ENCODE results near the gene PEAK1.

PEAK1 gene

GRCh38 chr15:77081971-77082370 lies 337.9 kb downstream of the PEAK1 start:
- DNase-seq = no peak

- DNase-seq = no peak
Observed at GRCh38 chr15:77076323-77076915, 343.5 kb downstream of the PEAK1 start.

- no peak for DNase-seq
Observed at GRCh38 chr15:77075528-77075927, 344.4 kb downstream of the PEAK1 start.

- no peak for DNase-seq
Observed at GRCh38 chr15:77074350-77074749, 345.6 kb downstream of the PEAK1 start.

- DNase-seq = no peak
Observed at GRCh38 chr15:77071305-77072223, 348.3 kb downstream of the PEAK1 start.

- DNase-seq = peak; percentile 96
Observed at GRCh38 chr15:77070495-77071304, 349.2 kb downstream of the PEAK1 start, which contains the start of gene TSPAN3. TSPAN3 (minus strand) TSS chr15:77071109; CDS start chr15:77070954, 155 bp downstream.

- no peak for DNase-seq
Observed at GRCh38 chr15:77070180-77070494, 349.8 kb downstream of the PEAK1 start.

GRCh38 chr15:77069521-77070121 lies 350.3 kb downstream of the PEAK1 start:
- DNase-seq = no peak

- no peak for DNase-seq
Observed at GRCh38 chr15:77068633-77069032, 351.3 kb downstream of the PEAK1 start.

GRCh38 chr15:77067691-77068367 lies 352.1 kb downstream of the PEAK1 start:
- no peak for DNase-seq

GRCh38 chr15:77066971-77067690 lies 352.8 kb downstream of the PEAK1 start:
- no peak for DNase-seq

GRCh38 chr15:77064539-77065308 lies 355.2 kb downstream of the PEAK1 start:
- DNase-seq = no peak

GRCh38 chr15:77064063-77064462 lies 355.8 kb downstream of the PEAK1 start:
- DNase-seq = no peak

GRCh38 chr15:77063249-77063648 lies 356.7 kb downstream of the PEAK1 start:
- no peak for DNase-seq

- DNase-seq = no peak
Observed at GRCh38 chr15:77060546-77060945, 359.4 kb downstream of the PEAK1 start.

- DNase-seq = no peak
Observed at GRCh38 chr15:77059786-77060361, 360.0 kb downstream of the PEAK1 start.

GRCh38 chr15:77058468-77058867 lies 361.4 kb downstream of the PEAK1 start:
- DNase-seq = no peak

GRCh38 chr15:77057685-77058084 lies 362.2 kb downstream of the PEAK1 start:
- DNase-seq = peak; percentile 34

- no peak for DNase-seq
Observed at GRCh38 chr15:77057072-77057471, 362.8 kb downstream of the PEAK1 start.

- DNase-seq = no peak
Observed at GRCh38 chr15:77053709-77054108, 366.2 kb downstream of the PEAK1 start.

GRCh38 chr15:77052556-77052955 lies 367.3 kb downstream of the PEAK1 start:
- no peak for DNase-seq

All from activated CD4-positive, alpha-beta T cell treated with anti-CD3 and anti-CD28 coated beads, Interleukin-10, Interleukin-2, amounts not matched to agents 100 ng/mL and 50 ng/mL, durations not matched to agents 16 hours and 8 hours (primary cell).